ENCODE results near the gene ABHD8. TPM values are rescaled to one million over a fixed set of nuclear protein-coding genes. Genes with fewer than 3 reads are reported as not detected.

ABHD8 gene
- total and polyA plus RNA-seq, 2 of the 13 experiments (the other 11 are each of a cell fraction or from before 2014, with no cell fraction given), result 6.3 to 7.2 TPM

- peak; percentile 36; the same call in 1 of the 2 replicates for TF ChIP-seq PATZ1 (CRISPR knock-in tag; IDR thresholded peaks at IDR 0.05)
- TF ChIP-seq FOXK1 (CRISPR knock-in tag; IDR thresholded peaks at IDR 0.05; ENCODE audit: borderline replicate concordance, low read depth), result peak; percentile 55; the same call in 1 of the 2 replicates
- peak; percentile 73; the same call in 1 of the 2 replicates for TF ChIP-seq SNAPC4 (CRISPR knock-in tag; IDR thresholded peaks at IDR 0.05)
- TF ChIP-seq ZNF761 (CRISPR knock-in tag; conservative IDR thresholded peaks at IDR 0.05), result 0 out of 2 replicates have a peak, but pooled peaks have one; percentile 6
- peak; percentile 62 for TF ChIP-seq HNF4A (CRISPR knock-in tag; IDR thresholded peaks at IDR 0.05)
- 0 out of 2 replicates have a peak, but pooled peaks have one; percentile 58 for TF ChIP-seq ZNF276 (CRISPR knock-in tag; IDR thresholded peaks at IDR 0.05; ENCODE audit: low read depth)
- 0 out of 2 replicates have a peak, but pooled peaks have one; percentile 36 for TF ChIP-seq ZNF44 (CRISPR knock-in tag; IDR thresholded peaks at IDR 0.05)
- no peak for TF ChIP-seq ETS1 (CRISPR knock-in tag; IDR thresholded peaks at IDR 0.05)
- TF ChIP-seq MYC (CRISPR knock-in tag; IDR thresholded peaks at IDR 0.05; ENCODE audit: borderline replicate concordance), result peak; percentile 51; the same call in 1 of the 2 replicates
- 0 out of 2 replicates have a peak, but pooled peaks have one; percentile 72 for TF ChIP-seq MED13 (CRISPR knock-in tag; IDR thresholded peaks at IDR 0.05)
- peak; percentile 88 for TF ChIP-seq GATAD1 (CRISPR knock-in tag; IDR thresholded peaks at IDR 0.05)
- peak; percentile 85 for TF ChIP-seq YY1 (IDR thresholded peaks at IDR 0.05; ENCODE audit: insufficient read depth, insufficient replicate concordance, low read depth, low read length)
- no peak for TF ChIP-seq NR1H2 (CRISPR knock-in tag; IDR thresholded peaks at IDR 0.05; ENCODE audit: borderline replicate concordance, low read depth)
- 0 out of 2 replicates have a peak, but pooled peaks have one; percentile 10 for TF ChIP-seq FOXP4 (CRISPR knock-in tag; IDR thresholded peaks at IDR 0.05)
- no peak for TF ChIP-seq NPAS2 (CRISPR knock-in tag; IDR thresholded peaks at IDR 0.05; ENCODE audit: borderline replicate concordance)
Measured at GRCh38 chr19:17309198-17309964, 6.2 kb upstream of the ABHD8 start, which contains the start of gene DDA1 (continued).
